ENCODE data around the gene ARMCX5.

ARMCX5 gene
- 9.3 to 14.1 (median 10.2) reads per million in 3 donors for total RNA-seq

DNA sequence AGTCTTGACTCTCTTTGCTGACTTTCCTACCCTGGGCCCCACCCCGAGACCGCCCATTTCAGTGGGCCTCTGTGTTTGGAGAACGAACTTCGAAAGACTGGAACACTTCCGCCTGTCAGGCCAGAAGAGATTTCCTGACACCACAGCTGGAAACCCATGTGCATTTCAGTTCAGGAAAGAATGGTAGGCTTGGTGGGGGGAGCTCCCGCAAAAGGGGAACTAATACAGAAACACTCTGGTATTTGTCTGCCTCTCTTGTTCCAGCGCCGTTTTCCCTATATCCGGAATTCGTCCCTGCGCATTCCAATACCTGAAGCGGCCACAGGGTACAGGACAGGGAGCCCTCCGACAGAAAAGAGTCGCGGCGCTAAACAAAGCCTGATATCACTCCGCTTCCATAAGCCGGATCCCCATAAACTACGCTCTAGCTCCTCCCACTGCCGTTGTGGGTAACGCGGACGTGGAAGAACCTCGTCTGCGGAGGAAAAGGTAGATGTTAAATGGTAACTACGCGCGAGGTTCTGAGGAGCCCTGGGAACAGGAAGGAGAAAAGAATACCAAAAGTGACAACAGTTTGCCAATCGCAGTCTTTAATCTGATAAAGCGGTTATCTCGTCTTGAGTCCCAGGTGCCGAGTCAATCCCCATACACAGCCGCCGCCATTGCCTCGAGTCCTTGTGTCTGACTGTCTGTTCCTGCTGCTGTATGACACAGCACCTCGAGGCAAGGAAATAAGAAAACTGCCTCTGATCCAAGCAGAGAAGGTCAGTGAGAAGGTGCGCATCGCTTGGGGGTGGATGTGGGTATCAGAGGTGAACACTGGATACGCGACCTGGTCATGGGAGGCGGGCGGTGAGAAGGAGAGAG lies at the start of gene ARMCX5:
TSS of gene ARMCX5 (plus strand) at position 432 of the 867 bp plus-strand sequence. CDS start 2,627 bp downstream, outside the sequence.
- H3K4me3 ChIP-seq (ENCODE audit: insufficient read depth, low read depth, low read length, poor library complexity, severe bottlenecking), result peak within 1 kb of the TSS; percentile 67
- H3K27ac ChIP-seq (ENCODE audit: insufficient read depth, low read length, poor library complexity, severe bottlenecking), result peak within 1 kb of the TSS; percentile 70
- H3K27me3 ChIP-seq (replicated peaks; ENCODE audit: control insufficient read depth, insufficient read depth, low read length, poor library complexity, severe bottlenecking), result no peaks in the 10 kb centered on the region
- DNase-seq, result peak; percentile 36 to 60 (median 53)
- H3K9me3 ChIP-seq (ENCODE audit: control insufficient read depth, low read length), result no peaks in the 10 kb centered on the region
- no peaks in the 10 kb centered on the region for H3K4me1 ChIP-seq (ENCODE audit: control insufficient read depth, insufficient read depth, low read length, poor library complexity, severe bottlenecking)
- no peaks in the 10 kb centered on the region for H3K36me3 ChIP-seq (ENCODE audit: control insufficient read depth, insufficient read depth, low read length)

DNA sequence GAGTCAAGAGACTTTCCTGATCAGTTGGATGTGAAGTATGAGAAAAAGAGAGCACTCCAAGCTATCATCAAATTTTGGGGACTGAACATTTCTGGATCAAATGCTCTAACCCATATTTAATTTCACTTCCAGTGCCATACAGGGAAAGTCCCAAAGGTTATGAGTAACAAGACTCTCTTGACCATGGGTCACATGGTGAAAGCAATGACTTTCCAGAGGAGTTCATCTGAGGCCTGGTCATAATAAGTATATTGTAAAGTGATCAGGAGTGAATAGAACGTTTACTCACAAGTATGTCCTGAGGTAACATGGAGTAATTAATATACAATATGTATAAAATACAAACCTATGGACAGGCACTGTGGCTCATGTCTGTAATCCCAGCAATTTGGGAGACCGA lies 40.7 kb upstream of the ARMCX5 start:
- H3K36me3 ChIP-seq (ENCODE audit: control insufficient read depth, insufficient read depth, low read length), result no peaks in the 10 kb centered on the region
- DNase-seq, result no peak
- no peaks in the 10 kb centered on the region for H3K4me1 ChIP-seq (ENCODE audit: control insufficient read depth, insufficient read depth, low read length, poor library complexity, severe bottlenecking)
- no peak overlapping the region for H3K4me3 ChIP-seq (ENCODE audit: insufficient read depth, low read depth, low read length, poor library complexity, severe bottlenecking)
- no peaks in the 10 kb centered on the region for H3K27me3 ChIP-seq (replicated peaks; ENCODE audit: control insufficient read depth, insufficient read depth, low read length, poor library complexity, severe bottlenecking)
- H3K9me3 ChIP-seq (ENCODE audit: control insufficient read depth, low read length), result no peaks in the 10 kb centered on the region
- H3K27ac ChIP-seq (ENCODE audit: insufficient read depth, low read length, poor library complexity, severe bottlenecking), result no peak overlapping the region

DNA sequence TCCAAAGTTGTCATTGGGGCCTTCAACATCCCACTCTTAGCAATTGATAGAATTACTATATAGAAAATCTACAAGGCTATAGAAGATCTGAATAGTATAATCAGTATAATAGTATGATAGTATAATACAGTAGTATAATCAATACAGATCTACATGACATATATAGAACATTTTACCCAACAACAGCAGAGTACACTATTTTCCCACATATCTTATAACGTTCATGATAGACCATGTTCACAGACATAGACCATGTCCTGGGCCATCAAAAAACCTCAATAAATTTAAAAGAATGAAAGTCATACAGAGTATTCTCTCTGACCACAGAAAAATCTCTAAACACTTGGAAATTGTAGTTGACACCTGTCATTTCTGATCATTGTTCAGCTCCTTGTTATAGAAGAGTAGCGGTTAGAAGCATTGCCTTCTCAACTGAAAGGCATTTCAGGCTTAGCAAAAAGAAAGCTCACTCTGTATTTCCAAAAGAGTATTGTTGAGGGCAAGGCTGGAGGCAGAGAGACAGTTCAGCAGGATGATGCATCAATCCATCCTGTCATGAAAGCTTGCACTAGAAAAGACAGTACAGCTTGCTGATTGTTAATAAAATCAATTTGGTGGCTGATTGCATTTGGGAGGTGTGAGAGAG lies 38.8 kb upstream of the ARMCX5 start:
- DNase-seq, result no peak
- no peaks in the 10 kb centered on the region for H3K27me3 ChIP-seq (replicated peaks; ENCODE audit: control insufficient read depth, insufficient read depth, low read length, poor library complexity, severe bottlenecking)
- H3K36me3 ChIP-seq (ENCODE audit: control insufficient read depth, insufficient read depth, low read length), result no peaks in the 10 kb centered on the region
- no peak overlapping the region for H3K27ac ChIP-seq (ENCODE audit: insufficient read depth, low read length, poor library complexity, severe bottlenecking)
- H3K9me3 ChIP-seq (ENCODE audit: control insufficient read depth, low read length), result no peaks in the 10 kb centered on the region
- no peak overlapping the region for H3K4me3 ChIP-seq (ENCODE audit: insufficient read depth, low read depth, low read length, poor library complexity, severe bottlenecking)
- H3K4me1 ChIP-seq (ENCODE audit: control insufficient read depth, insufficient read depth, low read length, poor library complexity, severe bottlenecking), result no peaks in the 10 kb centered on the region

DNA sequence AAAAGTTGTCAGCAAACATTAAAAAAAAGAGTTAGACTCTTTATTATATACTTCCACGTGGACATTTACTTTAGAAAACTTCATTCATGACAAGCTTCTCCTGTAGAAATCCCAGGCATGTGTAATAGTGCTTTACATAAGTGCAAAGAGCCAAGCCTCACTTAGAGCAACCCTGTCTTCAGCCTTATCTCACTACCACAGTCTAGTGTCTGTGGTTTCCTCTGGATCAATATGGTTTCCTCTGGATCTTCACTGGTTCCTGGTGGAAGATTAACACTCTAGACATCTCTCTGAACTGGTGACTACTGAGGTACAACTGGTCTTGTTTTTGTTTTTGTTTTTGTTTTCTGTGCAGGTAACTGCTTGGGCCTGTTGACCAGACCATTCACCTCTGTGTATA lies 18.4 kb upstream of the ARMCX5 start:
- Histone ChIP-seq H3K4me1 (ENCODE audit: control insufficient read depth, insufficient read depth, low read length, poor library complexity, severe bottlenecking) (no peaks in the 10 kb centered on the region), H3K36me3 (ENCODE audit: control insufficient read depth, insufficient read depth, low read length) (no peaks in the 10 kb centered on the region), H3K9me3 (ENCODE audit: control insufficient read depth, low read length) (no peaks in the 10 kb centered on the region), H3K27ac (ENCODE audit: insufficient read depth, low read length, poor library complexity, severe bottlenecking) (no peak overlapping the region), H3K27me3 (replicated peaks; ENCODE audit: control insufficient read depth, insufficient read depth, low read length, poor library complexity, severe bottlenecking) (no peaks in the 10 kb centered on the region), H3K4me3 (ENCODE audit: insufficient read depth, low read depth, low read length, poor library complexity, severe bottlenecking) (no peak overlapping the region)
- DNase-seq, result no peak

DNA sequence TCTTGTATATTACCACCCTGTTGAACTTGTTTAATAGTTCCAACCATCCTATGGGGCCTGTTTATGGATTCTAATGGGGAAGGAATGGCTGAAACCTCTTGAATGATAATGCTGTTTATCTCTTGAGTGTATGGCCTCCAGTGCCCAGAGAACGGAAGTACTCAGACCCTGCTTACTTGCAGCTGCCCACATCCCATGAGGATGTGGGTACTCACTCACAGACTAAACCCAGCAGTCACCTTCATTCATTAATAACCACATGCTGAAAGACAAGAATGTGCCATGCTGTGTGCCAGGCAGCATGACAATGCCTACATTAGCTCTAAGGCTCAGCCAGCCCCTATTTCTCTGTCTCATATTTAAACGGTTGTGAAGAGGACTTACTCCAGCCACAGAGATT lies 5.9 kb upstream of the ARMCX5 start:
- no peaks in the 10 kb centered on the region for H3K4me1 ChIP-seq (ENCODE audit: control insufficient read depth, insufficient read depth, low read length, poor library complexity, severe bottlenecking)
- H3K9me3 ChIP-seq (ENCODE audit: control insufficient read depth, low read length), result no peaks in the 10 kb centered on the region
- no peaks in the 10 kb centered on the region for H3K36me3 ChIP-seq (ENCODE audit: control insufficient read depth, insufficient read depth, low read length)
- no peaks in the 10 kb centered on the region for H3K27me3 ChIP-seq (replicated peaks; ENCODE audit: control insufficient read depth, insufficient read depth, low read length, poor library complexity, severe bottlenecking)
- no peak overlapping the region for H3K4me3 ChIP-seq (ENCODE audit: insufficient read depth, low read depth, low read length, poor library complexity, severe bottlenecking)
- no peak overlapping the region for H3K27ac ChIP-seq (ENCODE audit: insufficient read depth, low read length, poor library complexity, severe bottlenecking)
- no peak for DNase-seq

DNA sequence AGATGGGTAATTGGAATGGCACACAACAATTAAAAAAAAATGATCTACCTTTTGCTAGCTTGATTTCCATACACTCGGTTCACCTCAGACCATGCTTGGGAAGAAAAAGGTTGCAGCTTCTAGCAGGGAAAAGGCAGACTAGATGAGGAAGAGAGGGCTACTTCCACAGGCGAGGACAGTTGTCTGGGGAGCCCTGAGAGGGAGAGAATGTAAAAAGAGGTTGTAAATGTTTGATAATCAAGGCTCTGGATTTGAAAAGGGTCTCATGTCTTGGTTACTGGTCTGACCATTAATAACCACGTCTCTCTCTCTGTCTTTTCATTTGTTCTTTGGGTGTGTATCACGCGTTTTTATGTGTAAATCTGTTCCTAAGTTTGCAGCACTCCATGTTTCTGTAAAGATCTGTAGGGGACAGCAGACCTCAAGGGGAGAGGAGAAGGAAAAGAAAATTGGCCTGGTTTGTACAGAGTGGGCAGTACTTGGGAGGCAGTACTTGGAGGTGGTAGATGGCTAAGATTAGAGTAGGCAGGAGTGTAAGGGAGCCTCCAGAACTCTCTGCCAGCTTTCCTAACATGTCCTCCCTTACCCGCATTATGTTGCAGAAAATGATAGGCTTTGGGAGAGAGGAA lies 750 bp downstream of the ARMCX5 start:
- H3K4me3 ChIP-seq (ENCODE audit: insufficient read depth, low read depth, low read length, poor library complexity, severe bottlenecking), result peak overlapping the region; percentile 67
- H3K36me3 ChIP-seq (ENCODE audit: control insufficient read depth, insufficient read depth, low read length), result no peaks in the 10 kb centered on the region
- H3K4me1 ChIP-seq (ENCODE audit: control insufficient read depth, insufficient read depth, low read length, poor library complexity, severe bottlenecking), result no peaks in the 10 kb centered on the region
- H3K9me3 ChIP-seq (ENCODE audit: control insufficient read depth, low read length), result no peaks in the 10 kb centered on the region
- no peak for DNase-seq
- peak overlapping the region; percentile 70 for H3K27ac ChIP-seq (ENCODE audit: insufficient read depth, low read length, poor library complexity, severe bottlenecking)
- no peaks in the 10 kb centered on the region for H3K27me3 ChIP-seq (replicated peaks; ENCODE audit: control insufficient read depth, insufficient read depth, low read length, poor library complexity, severe bottlenecking)

DNA sequence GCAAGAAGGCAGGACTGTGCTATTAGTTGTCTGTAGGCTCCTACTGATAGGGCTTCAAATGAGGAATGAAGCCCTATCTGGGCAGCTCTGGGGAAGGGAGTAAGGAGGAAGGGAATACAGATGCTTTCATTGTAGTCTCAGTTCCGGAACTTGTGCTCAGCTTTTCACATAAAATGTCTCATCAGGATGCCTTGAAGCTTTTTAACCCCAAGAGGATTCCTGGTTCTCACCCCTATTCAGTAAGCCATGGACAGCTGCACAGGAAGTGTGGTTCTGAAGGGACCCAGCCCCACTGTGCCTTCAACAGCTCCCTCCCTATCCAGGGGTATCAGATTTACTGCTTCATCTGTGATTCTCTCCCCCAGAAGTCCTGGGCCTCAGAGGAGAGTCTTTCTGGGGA lies 5.0 kb downstream of the ARMCX5 start:
- H3K4me3 ChIP-seq (ENCODE audit: insufficient read depth, low read depth, low read length, poor library complexity, severe bottlenecking), result no peak overlapping the region
- H3K4me1 ChIP-seq (ENCODE audit: control insufficient read depth, insufficient read depth, low read length, poor library complexity, severe bottlenecking), result no peaks in the 10 kb centered on the region
- H3K27me3 ChIP-seq (replicated peaks; ENCODE audit: control insufficient read depth, insufficient read depth, low read length, poor library complexity, severe bottlenecking), result no peaks in the 10 kb centered on the region
- no peaks in the 10 kb centered on the region for H3K9me3 ChIP-seq (ENCODE audit: control insufficient read depth, low read length)
- DNase-seq, result no peak
- H3K36me3 ChIP-seq (ENCODE audit: control insufficient read depth, insufficient read depth, low read length), result no peaks in the 10 kb centered on the region
- H3K27ac ChIP-seq (ENCODE audit: insufficient read depth, low read length, poor library complexity, severe bottlenecking), result no peak overlapping the region

DNA sequence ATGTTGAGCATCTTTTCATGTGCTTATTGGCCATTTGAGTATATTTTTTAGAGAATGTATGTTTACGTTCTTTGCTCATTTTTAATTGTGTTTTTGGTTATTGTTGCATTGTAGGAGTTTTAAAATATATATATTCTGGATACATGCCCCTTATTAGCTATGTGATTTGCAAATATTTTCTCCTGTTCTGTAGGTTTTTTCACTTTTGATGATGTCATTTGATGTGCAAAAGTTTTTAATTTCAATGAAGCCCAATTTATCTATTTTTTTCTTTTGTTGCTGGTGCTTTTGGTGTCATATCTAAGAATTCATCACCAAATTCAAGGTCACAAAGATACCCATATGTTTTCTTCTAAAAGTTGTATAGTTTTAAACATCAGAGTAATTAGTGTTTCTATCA lies 6.8 kb downstream of the ARMCX5 start:
- no peak for DNase-seq
- H3K36me3 ChIP-seq (ENCODE audit: control insufficient read depth, insufficient read depth, low read length), result no peaks in the 10 kb centered on the region
- no peaks in the 10 kb centered on the region for H3K9me3 ChIP-seq (ENCODE audit: control insufficient read depth, low read length)
- H3K4me3 ChIP-seq (ENCODE audit: insufficient read depth, low read depth, low read length, poor library complexity, severe bottlenecking), result no peak overlapping the region
- H3K4me1 ChIP-seq (ENCODE audit: control insufficient read depth, insufficient read depth, low read length, poor library complexity, severe bottlenecking), result no peaks in the 10 kb centered on the region
- no peak overlapping the region for H3K27ac ChIP-seq (ENCODE audit: insufficient read depth, low read length, poor library complexity, severe bottlenecking)
- no peaks in the 10 kb centered on the region for H3K27me3 ChIP-seq (replicated peaks; ENCODE audit: control insufficient read depth, insufficient read depth, low read length, poor library complexity, severe bottlenecking)

DNA sequence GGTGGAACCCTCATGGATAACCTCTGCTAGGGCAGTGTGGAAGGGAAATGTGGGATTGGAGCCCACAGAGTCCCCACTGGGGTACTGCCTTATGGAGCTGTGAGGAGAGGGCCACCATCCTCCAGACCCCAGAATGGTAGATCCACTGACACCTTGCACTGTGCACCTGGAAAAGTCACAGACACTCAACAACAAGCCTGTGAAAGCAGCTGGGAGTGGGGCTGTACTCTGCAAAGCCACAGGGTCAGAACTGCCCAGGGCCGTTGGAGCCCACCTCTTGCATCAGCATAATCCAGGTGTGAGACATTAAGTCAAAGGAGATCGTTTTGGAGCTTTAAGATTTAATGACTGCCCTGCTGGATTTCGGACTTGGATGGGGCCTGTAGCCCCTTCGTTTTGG lies 11.6 kb downstream of the ARMCX5 start:
- Histone ChIP-seq H3K27ac (ENCODE audit: insufficient read depth, low read length, poor library complexity, severe bottlenecking) (no peak overlapping the region), H3K4me3 (ENCODE audit: insufficient read depth, low read depth, low read length, poor library complexity, severe bottlenecking) (no peak overlapping the region), H3K27me3 (replicated peaks; ENCODE audit: control insufficient read depth, insufficient read depth, low read length, poor library complexity, severe bottlenecking) (no peaks in the 10 kb centered on the region), H3K9me3 (ENCODE audit: control insufficient read depth, low read length) (no peaks in the 10 kb centered on the region), H3K4me1 (ENCODE audit: control insufficient read depth, insufficient read depth, low read length, poor library complexity, severe bottlenecking) (no peaks in the 10 kb centered on the region), H3K36me3 (ENCODE audit: control insufficient read depth, insufficient read depth, low read length) (no peaks in the 10 kb centered on the region)
- DNase-seq, result no peak

DNA sequence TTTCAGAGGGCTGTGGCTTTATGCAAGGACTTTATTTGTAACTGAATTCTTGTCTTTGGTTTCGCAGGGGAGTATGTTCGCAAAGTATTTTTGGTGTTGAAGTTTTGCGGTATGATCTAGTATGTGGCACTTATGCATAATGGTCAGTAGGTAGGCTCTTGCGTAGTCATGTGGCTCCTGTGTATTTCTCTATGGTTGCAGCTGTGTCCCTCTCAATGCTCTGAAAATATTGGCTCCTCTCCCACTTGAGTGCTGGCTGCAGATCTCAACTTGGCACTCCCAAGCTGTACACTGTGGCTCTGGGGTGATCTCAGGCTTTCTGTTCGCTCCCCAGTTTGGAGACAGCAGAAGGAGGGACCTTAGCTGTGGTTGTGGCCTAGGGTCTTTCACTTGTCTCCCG lies 24.8 kb downstream of the ARMCX5 start:
- H3K4me1 ChIP-seq (ENCODE audit: control insufficient read depth, insufficient read depth, low read length, poor library complexity, severe bottlenecking), result no peaks in the 10 kb centered on the region
- H3K27me3 ChIP-seq (replicated peaks; ENCODE audit: control insufficient read depth, insufficient read depth, low read length, poor library complexity, severe bottlenecking), result no peaks in the 10 kb centered on the region
- no peaks in the 10 kb centered on the region for H3K9me3 ChIP-seq (ENCODE audit: control insufficient read depth, low read length)
- H3K4me3 ChIP-seq (ENCODE audit: insufficient read depth, low read depth, low read length, poor library complexity, severe bottlenecking), result no peak overlapping the region
- H3K36me3 ChIP-seq (ENCODE audit: control insufficient read depth, insufficient read depth, low read length), result no peaks in the 10 kb centered on the region
- no peak overlapping the region for H3K27ac ChIP-seq (ENCODE audit: insufficient read depth, low read length, poor library complexity, severe bottlenecking)
- no peak for DNase-seq
